NB4 (cell line): ENCODE measurements around the gene CHCHD6.

Experiments
- MYC ChIP-seq: IDR thresholded peaks from 2 replicates; pipeline ENCODE4 v1.6.1; 2011; ENCODE audit warnings: low read depth, low read length
- POLR2A ChIP-seq: IDR thresholded peaks from 2 replicates; pipeline ENCODE4 v1.6.1; 2011; ENCODE audit warnings: mild to moderate bottlenecking; ENCODE audit not compliant: insufficient read length; ENCODE audit errors: extremely low read depth
- TF ChIP-seq, protein P1 (sequence below): IDR thresholded peaks from one replicate; pipeline ENCODE4 v1.5.1; 2012; ENCODE audit warnings: low read depth, low read length
- TF ChIP-seq, protein P2 (sequence below): IDR thresholded peaks from 2 replicates; pipeline ENCODE4 v1.6.1; 2011; ENCODE audit warnings: low read depth, low read length

DNA sequence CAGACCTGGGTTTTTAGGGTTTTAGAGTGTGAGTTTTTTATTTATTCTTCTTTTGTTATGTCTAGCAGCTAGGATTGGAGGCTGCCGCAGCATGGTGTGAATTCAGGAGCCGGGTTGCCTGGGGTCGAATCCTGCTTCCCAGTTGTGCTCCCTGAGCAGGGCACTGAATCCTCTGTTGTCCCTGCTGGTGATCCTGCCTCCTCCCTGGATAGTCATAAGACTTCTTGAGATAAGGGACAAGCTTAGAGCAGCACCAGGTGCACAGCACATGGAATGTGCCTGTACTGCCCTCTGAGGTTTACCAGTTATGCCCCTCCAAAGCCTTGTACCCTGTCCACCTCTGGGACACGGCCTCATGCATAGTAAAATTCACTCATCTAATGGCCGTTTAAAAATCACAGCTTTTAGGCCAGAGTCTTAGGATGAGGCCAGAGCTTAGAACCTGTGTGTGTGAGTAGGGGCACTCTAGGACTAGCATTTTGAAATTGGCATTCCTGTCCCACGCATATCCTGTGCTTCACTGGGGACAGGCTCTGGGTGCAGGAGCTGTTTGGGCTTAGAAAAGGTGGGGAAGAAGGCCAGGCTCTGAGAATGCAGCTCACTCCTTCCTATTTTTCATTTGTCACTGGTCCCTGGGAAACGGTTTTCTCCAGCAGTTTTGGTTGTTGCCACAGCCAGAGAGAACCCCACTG, 47.7 kb downstream of the CHCHD6 start:
- TF ChIP-seq, protein P1, sequence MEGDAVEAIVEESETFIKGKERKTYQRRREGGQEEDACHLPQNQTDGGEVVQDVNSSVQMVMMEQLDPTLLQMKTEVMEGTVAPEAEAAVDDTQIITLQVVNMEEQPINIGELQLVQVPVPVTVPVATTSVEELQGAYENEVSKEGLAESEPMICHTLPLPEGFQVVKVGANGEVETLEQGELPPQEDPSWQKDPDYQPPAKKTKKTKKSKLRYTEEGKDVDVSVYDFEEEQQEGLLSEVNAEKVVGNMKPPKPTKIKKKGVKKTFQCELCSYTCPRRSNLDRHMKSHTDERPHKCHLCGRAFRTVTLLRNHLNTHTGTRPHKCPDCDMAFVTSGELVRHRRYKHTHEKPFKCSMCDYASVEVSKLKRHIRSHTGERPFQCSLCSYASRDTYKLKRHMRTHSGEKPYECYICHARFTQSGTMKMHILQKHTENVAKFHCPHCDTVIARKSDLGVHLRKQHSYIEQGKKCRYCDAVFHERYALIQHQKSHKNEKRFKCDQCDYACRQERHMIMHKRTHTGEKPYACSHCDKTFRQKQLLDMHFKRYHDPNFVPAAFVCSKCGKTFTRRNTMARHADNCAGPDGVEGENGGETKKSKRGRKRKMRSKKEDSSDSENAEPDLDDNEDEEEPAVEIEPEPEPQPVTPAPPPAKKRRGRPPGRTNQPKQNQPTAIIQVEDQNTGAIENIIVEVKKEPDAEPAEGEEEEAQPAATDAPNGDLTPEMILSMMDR: no peak
- TF ChIP-seq, protein P2, sequence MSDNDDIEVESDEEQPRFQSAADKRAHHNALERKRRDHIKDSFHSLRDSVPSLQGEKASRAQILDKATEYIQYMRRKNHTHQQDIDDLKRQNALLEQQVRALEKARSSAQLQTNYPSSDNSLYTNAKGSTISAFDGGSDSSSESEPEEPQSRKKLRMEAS: no peak
- TF ChIP-seq MYC (no peak), POLR2A (no peak)
